ENCODE results near the gene NDST3.

The NDST3 gene

DNA sequence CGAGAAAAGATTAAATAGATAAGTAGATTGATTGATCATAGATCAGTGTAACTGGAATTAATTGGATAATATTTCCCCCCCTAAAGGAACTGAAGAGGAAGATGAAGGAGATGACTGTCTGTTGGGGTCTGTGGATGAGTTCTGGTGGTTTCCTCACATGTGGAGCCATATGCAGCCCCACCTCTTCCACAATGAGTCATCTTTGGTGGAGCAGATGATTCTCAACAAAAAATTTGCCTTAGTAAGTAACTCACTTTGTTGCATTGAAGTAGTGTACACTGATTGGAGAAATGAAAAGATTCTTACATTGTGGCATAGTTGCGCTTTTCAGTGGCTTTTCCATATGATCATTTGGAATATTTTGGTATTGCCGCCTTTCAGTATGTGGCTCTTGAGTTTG, 80.4 kb downstream of the NDST3 start:
- H3K27ac Mint-ChIP-seq = no peak overlapping the region
- peaks cover 5% of the 10 kb centered on the region for H3K4me1 Mint-ChIP-seq
- H3K4me3 Mint-ChIP-seq = no peak overlapping the region
- peaks cover 5% of the 10 kb centered on the region for H3K27me3 Mint-ChIP-seq
- H3K36me3 Mint-ChIP-seq = no peaks in the 10 kb centered on the region
- H3K9me3 Mint-ChIP-seq = no peaks in the 10 kb centered on the region

DNA sequence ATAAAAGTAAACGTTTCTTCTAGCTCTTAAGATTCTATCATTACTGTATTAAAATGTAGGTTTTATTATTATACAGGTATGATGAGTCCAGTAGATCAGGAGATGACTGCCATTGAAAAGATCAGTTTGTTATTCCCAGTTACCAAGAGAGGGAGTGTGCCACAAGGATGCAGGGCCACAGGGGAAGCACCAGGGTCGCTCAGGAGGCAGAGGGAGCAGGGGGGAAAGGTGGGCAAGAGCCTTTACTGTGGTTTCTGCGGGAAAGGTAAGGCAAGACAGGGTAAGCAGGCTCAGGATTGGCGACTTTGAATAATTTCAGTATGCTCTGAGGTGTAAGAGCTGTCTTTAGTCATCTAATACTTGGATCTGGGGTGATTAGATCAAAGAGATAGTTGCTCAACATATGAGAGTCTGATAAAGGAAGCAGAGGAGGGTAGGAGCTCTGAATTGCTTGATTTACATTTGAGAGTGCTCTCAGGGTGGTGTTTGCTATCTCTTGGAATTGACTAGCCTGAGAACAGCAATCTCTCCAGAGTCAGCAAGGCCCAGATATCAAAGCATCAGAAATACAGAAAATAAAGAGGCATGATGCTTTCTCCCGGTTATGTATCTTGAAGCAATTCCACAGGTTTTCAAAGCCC, 86.0 kb downstream of the NDST3 start:
- Mint-ChIP-seq H3K27ac (no peak overlapping the region), H3K4me1 (no peaks in the 10 kb centered on the region), H3K4me3 (no peak overlapping the region)

GRCh38 chr4:118124997-118125396, 90.7 kb downstream of the NDST3 start:
- peaks cover 13% of the 10 kb centered on the region for H3K9me3 Mint-ChIP-seq
- no peaks in the 10 kb centered on the region for H3K36me3 Mint-ChIP-seq
- H3K27ac Mint-ChIP-seq = no peak overlapping the region
- no peaks in the 10 kb centered on the region for H3K4me1 Mint-ChIP-seq
- no peak overlapping the region for H3K4me3 Mint-ChIP-seq
- H3K27me3 Mint-ChIP-seq = peaks cover 1% of the 10 kb centered on the region

More for the DNA sequence above, 86.0 kb downstream of the NDST3 start:
- Mint-ChIP-seq H3K27me3 (peaks cover 1% of the 10 kb centered on the region), H3K9me3 (peaks cover 5% of the 10 kb centered on the region), H3K36me3 (no peaks in the 10 kb centered on the region)

DNA sequence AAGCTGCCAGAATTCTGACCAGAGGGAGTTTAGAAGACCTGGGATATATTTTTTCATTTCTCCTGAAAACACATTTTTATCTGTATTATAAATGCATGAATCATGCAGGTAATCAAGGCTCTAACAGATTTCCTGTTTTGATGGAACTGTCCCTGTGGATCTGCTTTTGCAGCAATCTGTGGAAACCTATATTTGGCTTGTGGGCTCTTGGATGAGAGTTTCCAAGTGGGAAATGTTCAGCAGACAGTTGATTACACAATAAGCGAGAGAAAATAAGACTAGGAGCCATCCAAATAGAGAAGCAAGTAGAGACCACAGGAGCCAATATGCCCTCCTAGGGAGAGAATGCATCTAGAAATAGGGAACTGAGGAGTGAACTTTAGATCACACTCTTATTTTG, 105.0 kb downstream of the NDST3 start:
- Mint-ChIP-seq H3K4me3 (no peak overlapping the region), H3K27me3 (no peaks in the 10 kb centered on the region), H3K36me3 (no peaks in the 10 kb centered on the region), H3K9me3 (no peaks in the 10 kb centered on the region), H3K4me1 (no peaks in the 10 kb centered on the region), H3K27ac (no peak overlapping the region)

- Mint-ChIP-seq H3K4me1 (no peaks in the 10 kb centered on the region), H3K4me3 (no peak overlapping the region), H3K9me3 (no peaks in the 10 kb centered on the region)
Measured at GRCh38 chr4:118141240-118141639, 107.0 kb downstream of the NDST3 start.

DNA sequence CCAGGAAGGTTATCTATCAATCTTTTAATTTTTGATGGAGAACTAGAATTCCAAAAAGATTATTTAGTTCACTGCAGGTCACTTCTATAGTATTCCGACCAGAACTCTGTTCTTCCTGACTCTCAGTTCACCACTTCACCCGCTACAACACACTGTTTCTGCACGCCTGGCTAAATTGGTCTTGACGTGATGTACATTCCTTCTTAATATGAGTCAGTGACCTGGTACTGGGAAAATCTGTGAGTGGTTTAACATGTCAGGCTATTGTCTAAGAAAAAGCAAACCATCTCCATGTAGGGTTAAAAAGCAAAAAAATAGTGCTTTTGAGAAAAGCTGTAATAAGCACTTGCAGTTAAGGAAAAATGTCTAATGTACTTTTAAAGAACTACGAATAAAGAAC, 120.4 kb downstream of the NDST3 start:
- peaks cover 10% of the 10 kb centered on the region for H3K9me3 Mint-ChIP-seq
- no peak overlapping the region for H3K27ac Mint-ChIP-seq
- H3K27me3 Mint-ChIP-seq = no peaks in the 10 kb centered on the region
- no peak overlapping the region for H3K4me3 Mint-ChIP-seq
- H3K36me3 Mint-ChIP-seq = no peaks in the 10 kb centered on the region
- no peaks in the 10 kb centered on the region for H3K4me1 Mint-ChIP-seq

More at GRCh38 chr4:118141240-118141639, 107.0 kb downstream of the NDST3 start:
- H3K27me3 Mint-ChIP-seq = no peaks in the 10 kb centered on the region
- no peaks in the 10 kb centered on the region for H3K36me3 Mint-ChIP-seq
- no peak overlapping the region for H3K27ac Mint-ChIP-seq

GRCh38 chr4:118155516-118155915, 121.2 kb downstream of the NDST3 start:
- Mint-ChIP-seq H3K27ac (no peak overlapping the region), H3K4me3 (no peak overlapping the region), H3K4me1 (no peaks in the 10 kb centered on the region), H3K9me3 (peaks cover 14% of the 10 kb centered on the region), H3K36me3 (no peaks in the 10 kb centered on the region), H3K27me3 (no peaks in the 10 kb centered on the region)

DNA sequence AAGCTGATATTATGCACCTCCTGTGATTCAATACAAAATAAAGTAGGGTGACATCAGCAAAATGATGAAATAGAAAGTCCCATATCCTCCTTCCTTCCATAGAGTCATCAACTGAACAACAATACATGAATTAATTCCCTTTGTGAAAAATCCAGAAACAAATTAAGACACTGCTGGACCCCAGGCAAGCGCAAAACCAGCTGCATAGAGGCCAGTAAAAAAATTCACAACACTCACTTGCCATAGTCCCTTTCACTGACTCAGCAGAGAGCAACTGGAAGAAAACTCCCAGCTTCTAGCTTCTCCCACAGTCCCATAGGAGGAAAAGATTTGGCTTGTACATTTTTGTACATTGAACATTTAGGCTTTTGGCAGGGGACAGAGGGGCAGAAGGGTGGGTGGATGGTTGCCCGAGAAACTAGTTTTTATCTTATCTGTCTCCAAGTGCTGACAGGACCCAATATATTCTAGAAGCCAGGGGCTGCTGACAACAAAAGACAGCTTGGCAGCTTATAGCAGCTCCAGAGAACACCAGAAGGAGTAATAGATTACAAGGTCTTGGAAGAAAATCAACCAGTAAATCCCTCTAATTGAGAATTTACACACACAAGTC, 124.6 kb downstream of the NDST3 start:
- Mint-ChIP-seq H3K4me1 (no peaks in the 10 kb centered on the region), H3K27me3 (no peaks in the 10 kb centered on the region), H3K36me3 (no peaks in the 10 kb centered on the region), H3K9me3 (peaks cover 14% of the 10 kb centered on the region), H3K27ac (no peak overlapping the region), H3K4me3 (no peak overlapping the region)

GRCh38 chr4:118167306-118167705, 133.0 kb downstream of the NDST3 start:
- peaks cover 19% of the 10 kb centered on the region for H3K9me3 Mint-ChIP-seq
- H3K4me3 Mint-ChIP-seq = no peak overlapping the region
- H3K27me3 Mint-ChIP-seq = no peaks in the 10 kb centered on the region
- H3K27ac Mint-ChIP-seq = no peak overlapping the region
- no peaks in the 10 kb centered on the region for H3K4me1 Mint-ChIP-seq
- no peaks in the 10 kb centered on the region for H3K36me3 Mint-ChIP-seq

DNA sequence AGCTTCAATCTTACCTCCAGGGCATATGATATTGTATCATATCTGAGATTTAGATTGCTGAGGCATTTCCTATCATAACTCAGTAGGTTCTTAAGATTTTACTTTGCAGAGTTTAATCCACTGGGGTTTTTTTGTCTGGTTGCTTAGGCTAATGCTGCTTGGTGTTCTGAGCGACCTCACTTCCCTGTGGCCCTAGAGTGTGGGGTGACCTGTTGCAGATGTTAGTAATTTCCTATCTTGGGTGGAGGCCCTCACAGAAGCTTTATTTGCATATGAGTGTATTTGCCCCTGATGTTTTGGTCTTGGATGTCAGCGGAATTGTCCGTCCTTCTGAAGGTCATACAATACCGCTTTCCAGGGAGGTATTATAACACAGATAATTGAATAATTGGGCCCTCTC, 137.1 kb downstream of the NDST3 start:
- Mint-ChIP-seq H3K36me3 (no peaks in the 10 kb centered on the region), H3K9me3 (peaks cover 2% of the 10 kb centered on the region), H3K27me3 (no peaks in the 10 kb centered on the region), H3K4me1 (no peaks in the 10 kb centered on the region), H3K4me3 (no peak overlapping the region), H3K27ac (no peak overlapping the region)

DNA sequence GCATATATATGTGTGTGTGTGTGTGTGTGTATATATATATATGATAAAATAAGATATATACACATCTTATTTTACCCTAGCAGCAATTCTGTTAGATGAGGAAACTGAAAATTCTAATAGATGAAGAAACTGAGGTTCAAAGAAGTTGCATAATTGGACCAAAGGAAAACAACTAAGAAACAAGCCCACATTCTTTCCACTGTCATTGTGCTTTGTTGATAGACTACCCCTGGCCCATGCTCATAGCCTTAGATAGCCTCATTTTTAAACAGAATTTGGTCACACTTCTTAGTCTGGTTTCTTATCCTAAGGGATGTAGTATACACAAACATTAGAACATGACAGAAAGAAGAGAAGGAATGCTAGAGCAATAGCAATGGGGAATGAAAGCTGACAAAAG, 138.8 kb downstream of the NDST3 start:
- H3K36me3 Mint-ChIP-seq = no peaks in the 10 kb centered on the region
- H3K27me3 Mint-ChIP-seq = no peaks in the 10 kb centered on the region
- H3K9me3 Mint-ChIP-seq = no peaks in the 10 kb centered on the region
- H3K27ac Mint-ChIP-seq = no peak overlapping the region
- no peak overlapping the region for H3K4me3 Mint-ChIP-seq
- no peaks in the 10 kb centered on the region for H3K4me1 Mint-ChIP-seq

DNA sequence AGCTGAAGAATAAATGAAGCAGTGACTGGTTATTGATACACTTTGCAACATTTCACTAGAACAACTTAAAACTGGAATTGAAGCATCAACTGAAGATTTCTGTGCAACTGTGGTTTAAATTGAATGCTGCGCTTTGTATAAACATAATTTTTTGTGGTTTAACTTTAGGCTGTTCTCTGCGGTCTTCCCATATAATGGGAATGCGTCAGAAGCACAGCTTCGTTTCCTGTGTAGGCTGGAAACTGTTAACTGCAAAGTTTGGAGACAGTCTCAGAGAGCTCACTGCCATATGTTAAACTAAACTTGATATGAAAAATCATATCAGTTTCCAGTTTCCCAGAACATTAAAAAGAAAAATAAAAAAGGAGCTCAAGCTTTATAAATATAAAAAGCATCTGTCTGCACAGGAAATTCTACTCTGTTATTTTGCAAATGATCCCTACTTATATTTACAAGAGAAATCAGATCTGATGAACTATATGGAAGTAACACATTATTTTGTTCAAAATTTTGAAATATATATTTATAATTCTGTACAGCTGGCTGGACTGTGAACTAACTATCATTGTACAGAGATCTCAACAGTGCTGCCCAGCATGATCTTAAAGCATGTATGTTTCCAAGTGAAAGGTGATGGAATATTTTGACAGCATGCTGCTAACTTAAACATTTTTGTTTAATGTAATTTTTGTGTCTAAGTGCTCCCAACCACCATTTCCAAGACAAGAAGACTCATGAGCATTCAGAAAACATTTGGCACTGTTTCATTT, 139.9 kb downstream of the NDST3 start:
- Mint-ChIP-seq H3K27ac (no peak overlapping the region), H3K27me3 (no peaks in the 10 kb centered on the region), H3K9me3 (no peaks in the 10 kb centered on the region), H3K4me1 (no peaks in the 10 kb centered on the region), H3K36me3 (no peaks in the 10 kb centered on the region), H3K4me3 (no peak overlapping the region)

GRCh38 chr4:118175506-118175905, 141.2 kb downstream of the NDST3 start:
- H3K27ac Mint-ChIP-seq = no peak overlapping the region
- no peaks in the 10 kb centered on the region for H3K4me1 Mint-ChIP-seq
- H3K36me3 Mint-ChIP-seq = no peaks in the 10 kb centered on the region

DNA sequence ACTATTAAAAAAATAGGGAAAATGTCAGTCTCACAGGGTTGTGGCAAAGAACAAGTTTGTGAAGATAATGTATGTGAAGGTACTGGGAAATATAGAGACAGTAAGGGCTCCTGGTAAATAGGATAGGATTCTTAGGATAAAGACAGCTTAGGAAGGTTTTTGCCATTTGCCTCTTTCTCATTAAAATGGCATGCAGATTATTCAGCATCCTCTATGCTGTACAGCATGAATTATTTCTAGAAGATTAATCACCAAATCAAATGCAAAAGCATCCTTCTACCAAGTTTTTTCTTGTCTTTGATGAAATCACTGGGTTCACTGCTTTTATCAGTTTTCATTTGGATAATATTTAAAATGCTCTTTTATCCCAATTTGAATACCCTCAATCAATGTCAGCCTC, 142.8 kb downstream of the NDST3 start:
- no peaks in the 10 kb centered on the region for H3K9me3 Mint-ChIP-seq

More at GRCh38 chr4:118175506-118175905, 141.2 kb downstream of the NDST3 start:
- Mint-ChIP-seq H3K9me3 (no peaks in the 10 kb centered on the region), H3K4me3 (no peak overlapping the region), H3K27me3 (peaks cover 2% of the 10 kb centered on the region)

DNA sequence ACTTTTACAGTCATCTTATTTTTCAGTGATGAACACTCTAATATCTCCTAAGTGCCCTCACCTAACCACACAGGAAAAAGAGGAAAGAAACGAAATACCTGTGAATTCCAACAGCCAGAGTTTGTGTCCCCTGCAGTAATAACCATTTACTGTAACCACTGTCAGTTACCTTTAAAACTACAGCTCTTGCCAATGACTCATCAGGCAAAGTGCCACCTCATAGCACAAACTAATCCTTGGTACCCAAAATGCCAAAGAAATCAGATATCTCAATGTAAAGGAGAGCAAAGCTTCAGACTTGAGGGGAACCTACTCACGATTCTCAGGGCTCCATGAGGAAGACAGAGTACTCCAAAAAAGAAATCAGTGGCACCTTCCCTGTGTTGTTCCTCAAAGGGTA, 146.5 kb downstream of the NDST3 start:
- Mint-ChIP-seq H3K4me1 (no peaks in the 10 kb centered on the region), H3K9me3 (no peaks in the 10 kb centered on the region), H3K4me3 (no peak overlapping the region), H3K27me3 (peaks cover 4% of the 10 kb centered on the region), H3K36me3 (no peaks in the 10 kb centered on the region), H3K27ac (no peak overlapping the region)

More for the DNA sequence above, 142.8 kb downstream of the NDST3 start:
- Mint-ChIP-seq H3K27ac (no peak overlapping the region), H3K27me3 (peaks cover 4% of the 10 kb centered on the region), H3K4me3 (no peak overlapping the region), H3K4me1 (no peaks in the 10 kb centered on the region), H3K36me3 (no peaks in the 10 kb centered on the region)

GRCh38 chr4:118190903-118191302, 156.6 kb downstream of the NDST3 start:
- Mint-ChIP-seq H3K27ac (no peak overlapping the region), H3K4me3 (no peak overlapping the region), H3K9me3 (no peaks in the 10 kb centered on the region), H3K4me1 (no peaks in the 10 kb centered on the region), H3K36me3 (no peaks in the 10 kb centered on the region), H3K27me3 (no peaks in the 10 kb centered on the region)

All from activated naive CD4-positive, alpha-beta T cell treated with anti-CD3 and anti-CD28 coated beads, Interleukin-2, amount 50 U/mL, for 24 hours (primary cell).